Stimulated activated CD4-positive, alpha-beta T cell treated with anti-CD3 and anti-CD28 coated beads, Interleukin-15, amount 100 ng/mL, for 1 hour (primary cell): ENCODE data around the gene EML3.
"Not testable (repeated sequence)": the region's sequence is repeated elsewhere in the genome, so short reads cannot be mapped to it uniquely, and the experiment has no call there.

Experiments used
- DNase-seq, 2 donors: peaks; one replicate each; pipeline ENCODE4 v3.0.0-alpha.2; 2020; ENCODE audit warnings: low read depth in 1 of 2, low spot score in 1 of 2

The EML3 gene

GRCh38 chr11:62573006-62573591 lies 39.5 kb downstream of the EML3 start:
- DNase-seq = no peak

GRCh38 chr11:62572431-62572830 lies 40.1 kb downstream of the EML3 start:
- DNase-seq = no peak

- not testable (repeated sequence) for DNase-seq
Observed at GRCh38 chr11:62571493-62571892, 41.1 kb downstream of the EML3 start.

- DNase-seq = not testable (repeated sequence)
Observed at GRCh38 chr11:62570903-62571302, 41.7 kb downstream of the EML3 start.

- DNase-seq = no peak
Observed at GRCh38 chr11:62569611-62570010, 43.0 kb downstream of the EML3 start.

- no peak for DNase-seq
Observed at GRCh38 chr11:62567018-62567633, 45.4 kb downstream of the EML3 start.

GRCh38 chr11:62566247-62566646 lies 46.3 kb downstream of the EML3 start:
- DNase-seq = no peak

GRCh38 chr11:62565100-62565802 lies 47.3 kb downstream of the EML3 start:
- no peak for DNase-seq

GRCh38 chr11:62561677-62562230 lies 50.8 kb downstream of the EML3 start:
- not testable (repeated sequence) for DNase-seq

GRCh38 chr11:62560566-62561103 lies 51.9 kb downstream of the EML3 start:
- DNase-seq = peak; percentile 54 to 69

GRCh38 chr11:62559626-62560025 lies 52.9 kb downstream of the EML3 start:
- DNase-seq = not testable (repeated sequence)

GRCh38 chr11:62559204-62559603 lies 53.4 kb downstream of the EML3 start:
- DNase-seq = no peak

GRCh38 chr11:62558669-62559068 lies 53.9 kb downstream of the EML3 start:
- no peak for DNase-seq

- no peak for DNase-seq
Observed at GRCh38 chr11:62556875-62557631, 55.5 kb downstream of the EML3 start.

GRCh38 chr11:62556108-62556874 lies 56.3 kb downstream of the EML3 start:
- peak in 1 of 2 donors; percentile 67 for DNase-seq

- DNase-seq = no peak
Observed at GRCh38 chr11:62555464-62556107, 57.0 kb downstream of the EML3 start.

- no peak for DNase-seq
Observed at GRCh38 chr11:62554387-62555167, 58.0 kb downstream of the EML3 start.

- DNase-seq = no peak
Observed at GRCh38 chr11:62553839-62554361, 58.7 kb downstream of the EML3 start.
